Testis (tissue), 5 donors: ENCODE measurements around the gene SLC39A5. TPM values are rescaled to one million over a fixed set of nuclear protein-coding genes. Genes with fewer than 3 reads are reported as not detected.
A peak's percentile ranks its signal among the peaks of the same experiment; 100 is the strongest.

ENCODE experiments used
- DNase-seq: peaks from one replicate; pipeline ENCODE4 v3.0.0-alpha.2; 2019
- H3K27ac ChIP-seq, 2 donors: fragments of 200-600 bp; sonication (generic); one replicate each; pipeline ENCODE4 v1.5.1; 2019
- H3K27me3 ChIP-seq: fragments of 200-600 bp; sonication (generic); one replicate; pipeline ENCODE4 v1.5.1; 2019
- H3K36me3 ChIP-seq: fragments of 200-600 bp; sonication (generic); one replicate; pipeline ENCODE4 v1.5.1; 2017; ENCODE audit warnings: low read depth; ENCODE audit errors: missing control alignments
- H3K4me1 ChIP-seq: fragments of 200-600 bp; sonication (generic); one replicate; pipeline ENCODE4 v1.5.1; 2019
- H3K4me3 ChIP-seq, 2 donors: fragments of 200-600 bp; sonication (generic); one replicate each; pipeline ENCODE4 v1.5.1; 2017 to 2019
- H3K9me3 ChIP-seq: fragments of 200-600 bp; sonication (generic); one replicate; pipeline ENCODE4 v1.5.1; 2017
- CTCF ChIP-seq, 3 experiments: fragments of 450-650 bp in 2 of 3; fragments of 200-600 bp in 1 of 3; sonication (generic) in 1 of 3; IDR thresholded peaks; one replicate each; pipeline ENCODE4 v1.5.1; 2016 to 2019; ENCODE audit warnings: antibody characterized with exemption in 3 of 3, mild to moderate bottlenecking in 2 of 3, moderate library complexity in 1 of 3
- POLR2A ChIP-seq: fragments of 450-650 bp; IDR thresholded peaks from one replicate; pipeline ENCODE4 v1.6.1; 2017; ENCODE audit warnings: antibody characterized with exemption, mild to moderate bottlenecking, moderate library complexity
- WGBS, 2 donors: methylation state at CpG; one replicate each; pipeline ENCODE4 v1.1.5; 2018; 5-methylcytosine and 5-hydroxymethylcytosine counted together
- intact Hi-C: fragments of 100-400 bp; cut with DNase I; formaldehyde crosslinking; loops from one replicate; pipeline ENCODE4 v1.15.1; 2023; ENCODE audit warnings: low total_unique reads
- long read RNA-seq, 2 donors: transcript quantifications; one replicate each; lab custom pipeline, GENCODE V29; 2026
- polyA plus RNA-seq: library from polyadenylated mRNA; stranded (reverse); fragments of 350-450 nt; fragmentation: Illumina TruSeq; extraction: RNeasy Lipid Tissue Mini Kit (QIAGEN cat#74804); gene quantifications from one replicate; pipeline ENCODE4 v1.2.3, GENCODE V29; 2014; ENCODE audit warnings: low read depth, low replicate concordance; ENCODE audit not compliant: insufficient read depth
- total RNA-seq, 2 donors: library from RNA; depleted of rRNA; stranded (reverse); fragments of >200 nt; gene quantifications; one replicate each; pipeline ENCODE4 v1.2.3, GENCODE V29; 2016

The SLC39A5 gene
- total RNA-seq (under 1 TPM in 1 of 2 donors, not detected in 1; 0.87 TPM), polyA plus RNA-seq (3.9 TPM)
- long read RNA-seq, donor 1 = 0 reads
- long read RNA-seq, donor 2, partial matches to known transcripts = 14 of 14 reads
- long read RNA-seq, donor 2, other reads (novel, unspliced or antisense) = 0 of 14 reads

DNA sequence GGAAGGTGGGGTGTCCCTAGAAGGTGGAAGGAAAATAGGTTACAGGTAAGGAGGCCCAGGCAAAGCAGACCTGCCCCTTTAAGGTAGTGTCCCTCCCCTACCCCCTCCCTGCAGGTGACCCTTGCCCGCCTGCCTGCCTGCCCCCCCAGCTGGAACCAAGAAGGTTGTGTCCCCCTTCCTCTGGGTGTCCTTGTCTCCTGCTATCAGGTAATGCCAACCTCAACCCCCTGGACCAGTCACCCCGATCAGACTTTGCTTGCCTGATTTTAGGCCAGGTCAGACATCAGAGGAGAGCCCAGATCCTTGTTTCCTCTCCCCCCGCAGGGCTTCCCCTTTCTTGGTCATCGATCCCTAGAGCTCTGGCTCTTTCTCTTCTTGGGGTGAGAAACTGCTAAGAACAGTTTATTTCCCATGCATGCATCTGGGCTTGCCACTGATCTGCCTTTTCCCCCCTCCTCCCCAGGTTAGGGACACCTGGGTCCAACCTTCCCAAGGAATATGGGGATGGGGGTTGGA is at the start of gene SLC39A5:
SLC39A5 (plus strand) TSS at position 136 of the 516 bp plus-strand sequence. CDS start 1,224 bp downstream, outside the sequence.
- H3K4me1 ChIP-seq = peaks cover 5% of the 10 kb centered on the region
- no peak for DNase-seq
- H3K27ac ChIP-seq = no peak within 1 kb of the TSS
- intact Hi-C loops = no loop called here
- no peaks in the 10 kb centered on the region for H3K9me3 ChIP-seq
- WGBS, 2 donors = 85 to 89% methylated on average over 4 of the region's 4 CpGs
- TF ChIP-seq POLR2A = no peak
- no peak for TF ChIP-seq CTCF (IDR thresholded peaks at IDR 0.05)
- H3K4me3 ChIP-seq = no peak within 1 kb of the TSS
- H3K36me3 ChIP-seq = no peaks in the 10 kb centered on the region
- H3K27me3 ChIP-seq = no peaks in the 10 kb centered on the region

DNA sequence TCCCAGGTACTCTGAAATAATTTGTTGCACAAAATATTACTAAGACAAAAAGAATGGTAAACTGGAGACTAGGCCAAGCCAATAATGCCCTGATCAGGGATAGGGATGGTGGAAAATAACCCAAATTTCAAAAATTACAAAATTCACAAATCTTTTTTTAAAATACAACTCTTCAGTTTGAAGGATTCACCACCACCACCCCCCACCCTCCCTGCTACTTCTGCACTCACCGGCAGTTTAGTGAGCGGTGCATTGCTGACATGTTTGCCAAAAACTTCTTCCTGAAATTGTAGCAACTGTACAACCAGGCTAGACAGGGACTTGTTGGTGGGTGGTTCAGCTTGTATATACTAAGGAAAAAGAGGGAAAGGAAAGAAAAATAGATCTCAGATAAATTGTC is 42.9 kb upstream of the SLC39A5 start:
- no peak overlapping the region for H3K27ac ChIP-seq
- no peaks in the 10 kb centered on the region for H3K36me3 ChIP-seq
- peaks cover 15% of the 10 kb centered on the region for H3K4me1 ChIP-seq
- intact Hi-C loops = no loop called here
- H3K9me3 ChIP-seq = no peaks in the 10 kb centered on the region
- TF ChIP-seq CTCF (IDR thresholded peaks at IDR 0.05) (no peak), POLR2A (no peak)
- H3K27me3 ChIP-seq = no peaks in the 10 kb centered on the region
- no peak for DNase-seq
- 48 to 50% methylated on average over 2 of the region's 2 CpGs for WGBS, 2 donors
- no peak overlapping the region for H3K4me3 ChIP-seq

DNA sequence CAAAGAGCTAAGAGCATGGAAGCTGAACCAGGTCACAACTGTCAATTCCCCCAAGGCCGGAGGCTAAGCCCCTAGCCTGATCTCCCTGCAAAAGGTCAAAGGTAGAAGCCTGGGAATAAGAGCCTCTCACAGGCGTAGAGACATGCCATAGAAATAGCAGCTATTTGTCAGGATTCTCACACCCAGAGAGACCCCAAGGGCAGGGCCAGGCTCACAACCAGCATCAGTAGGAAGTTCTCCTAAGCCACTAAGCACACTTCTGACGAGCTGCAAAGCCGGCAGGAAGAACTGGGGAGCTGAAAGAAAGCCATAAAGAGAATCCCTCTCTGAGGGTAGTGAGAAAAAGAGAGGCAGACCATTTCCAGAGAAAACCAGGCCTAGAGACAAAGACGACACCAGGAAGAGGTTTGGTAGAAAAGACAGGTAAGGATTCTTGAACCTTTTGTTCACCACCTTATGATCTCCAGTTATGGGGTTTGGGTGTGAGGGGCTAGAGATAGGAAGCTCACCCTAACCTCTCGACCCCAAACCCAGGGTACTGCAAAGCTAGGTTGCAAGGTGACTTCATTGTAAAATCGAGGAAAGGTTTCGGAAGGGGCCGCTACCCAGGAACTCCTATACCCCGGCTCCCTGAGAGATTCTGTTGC is 41.6 kb upstream of the SLC39A5 start:
- H3K4me3 ChIP-seq = peak overlapping the region; percentile 80 to 89
- H3K9me3 ChIP-seq = no peaks in the 10 kb centered on the region
- TF ChIP-seq CTCF (IDR thresholded peaks at IDR 0.05) = no peak
- no peak for TF ChIP-seq POLR2A
- intact Hi-C loops = loop anchor here (2.0 kb wide), 1 partner anchor 69 kb away; the partner anchor contains the start of gene ZC3H10
- 7 to 10% methylated on average over 10 of the region's 10 CpGs for WGBS, 2 donors
- no peaks in the 10 kb centered on the region for H3K36me3 ChIP-seq
- no peaks in the 10 kb centered on the region for H3K27me3 ChIP-seq
- peak overlapping the region; percentile 82 to 92 for H3K27ac ChIP-seq
- H3K4me1 ChIP-seq = peaks cover 15% of the 10 kb centered on the region
- DNase-seq = no peak

- Histone ChIP-seq H3K9me3 (no peaks in the 10 kb centered on the region), H3K4me1 (peaks cover 15% of the 10 kb centered on the region), H3K27ac (peak overlapping the region; percentile 82 to 92), H3K4me3 (peak overlapping the region; percentile 80 to 89), H3K36me3 (no peaks in the 10 kb centered on the region), H3K27me3 (no peaks in the 10 kb centered on the region)
- TF ChIP-seq CTCF (IDR thresholded peaks at IDR 0.05) = no peak
- no peak for DNase-seq
- WGBS, 2 donors = 1 to 2% methylated on average over 9 to 17 of the region's 17 CpGs
- intact Hi-C loops = loop anchor here (2.0 kb wide), 1 partner anchor 70 kb away; the partner anchor contains the start of gene ZC3H10
These were observed 41.1 kb upstream of the SLC39A5 start for GRCh38 chr12:56188778-56189098.
